Ammon's horn (tissue), 1 donor: Measurements from ENCODE around the gene CLIP3.
A peak's percentile ranks its signal among the peaks of the same experiment; 100 is the strongest.
"Not testable (repeated sequence)": the region's sequence is repeated elsewhere in the genome, so short reads cannot be mapped to it uniquely, and the experiment has no call there.

Experiments used
- DNase-seq: peaks from one replicate; pipeline ENCODE4 v3.0.0-alpha.2; 2016; ENCODE audit warnings: low spot score

CLIP3 gene, protein sequence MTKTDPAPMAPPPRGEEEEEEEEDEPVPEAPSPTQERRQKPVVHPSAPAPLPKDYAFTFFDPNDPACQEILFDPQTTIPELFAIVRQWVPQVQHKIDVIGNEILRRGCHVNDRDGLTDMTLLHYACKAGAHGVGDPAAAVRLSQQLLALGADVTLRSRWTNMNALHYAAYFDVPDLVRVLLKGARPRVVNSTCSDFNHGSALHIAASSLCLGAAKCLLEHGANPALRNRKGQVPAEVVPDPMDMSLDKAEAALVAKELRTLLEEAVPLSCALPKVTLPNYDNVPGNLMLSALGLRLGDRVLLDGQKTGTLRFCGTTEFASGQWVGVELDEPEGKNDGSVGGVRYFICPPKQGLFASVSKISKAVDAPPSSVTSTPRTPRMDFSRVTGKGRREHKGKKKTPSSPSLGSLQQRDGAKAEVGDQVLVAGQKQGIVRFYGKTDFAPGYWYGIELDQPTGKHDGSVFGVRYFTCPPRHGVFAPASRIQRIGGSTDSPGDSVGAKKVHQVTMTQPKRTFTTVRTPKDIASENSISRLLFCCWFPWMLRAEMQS

DNA sequence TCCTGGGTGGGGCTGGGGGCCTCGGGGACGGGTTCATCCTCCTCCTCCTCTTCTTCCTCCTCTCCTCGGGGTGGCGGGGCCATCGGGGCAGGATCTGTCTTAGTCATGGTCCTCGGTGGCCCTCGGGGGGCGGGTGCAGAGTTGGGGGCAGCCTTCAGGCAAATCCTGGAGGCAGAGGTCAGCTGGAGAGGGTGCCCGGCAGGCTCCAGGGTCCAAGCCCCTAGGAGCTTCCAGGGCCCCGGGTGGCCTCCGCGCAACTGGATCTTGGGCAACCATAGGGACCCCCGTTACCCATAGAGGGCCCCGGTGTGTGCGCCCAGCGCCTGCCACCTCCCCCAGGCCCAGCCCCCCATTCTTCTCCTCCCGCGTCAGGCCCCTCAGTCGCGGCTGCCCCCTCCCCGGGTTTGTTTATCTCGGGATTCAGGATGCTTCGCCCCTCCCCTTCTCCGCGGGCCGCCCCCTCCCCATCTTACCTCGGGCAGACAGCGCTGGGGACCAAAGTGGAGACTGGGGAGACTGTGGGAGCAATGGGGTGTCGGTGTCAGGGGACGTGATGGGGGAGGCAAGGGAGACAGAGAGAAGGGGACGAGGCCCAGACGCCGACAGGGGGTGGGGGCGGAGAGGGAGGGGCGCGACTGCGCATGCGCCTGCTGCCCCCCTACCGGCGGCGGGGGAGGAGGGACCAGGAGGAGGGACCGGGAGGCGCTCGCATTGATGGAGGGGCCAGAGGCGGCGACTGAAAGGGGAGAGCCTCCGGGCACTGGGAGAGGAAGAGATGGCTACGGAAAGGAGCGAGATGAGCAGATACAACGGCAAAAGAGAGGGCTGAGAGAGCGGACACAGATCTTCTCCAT is at the start of gene CLIP3:
Gene CLIP3, minus strand, starts transcription at position 623 of the 854 bp plus-strand sequence. Its CDS starts 516 bp downstream, at position 107.
- DNase-seq = peak; percentile 91

DNA sequence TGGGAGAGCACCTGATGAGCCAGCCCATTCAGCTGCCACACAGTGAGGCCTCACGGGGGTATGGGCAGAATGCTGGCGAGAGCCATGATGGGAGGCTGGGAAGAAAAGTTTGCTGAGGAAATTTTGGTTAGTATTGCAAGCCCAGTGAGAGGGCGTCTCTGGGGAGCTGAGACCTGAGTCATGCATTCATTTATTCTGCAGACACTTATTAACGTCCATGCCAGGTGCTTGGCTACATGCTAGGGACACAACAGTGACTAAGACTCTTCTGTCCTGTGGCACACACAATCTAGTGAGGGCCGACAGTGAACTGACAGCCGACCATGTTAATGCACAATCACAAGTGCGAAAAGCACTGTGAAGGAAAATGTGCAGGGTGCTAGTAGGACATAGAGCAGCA is 49.2 kb upstream of the CLIP3 start:
- DNase-seq = no peak

DNA sequence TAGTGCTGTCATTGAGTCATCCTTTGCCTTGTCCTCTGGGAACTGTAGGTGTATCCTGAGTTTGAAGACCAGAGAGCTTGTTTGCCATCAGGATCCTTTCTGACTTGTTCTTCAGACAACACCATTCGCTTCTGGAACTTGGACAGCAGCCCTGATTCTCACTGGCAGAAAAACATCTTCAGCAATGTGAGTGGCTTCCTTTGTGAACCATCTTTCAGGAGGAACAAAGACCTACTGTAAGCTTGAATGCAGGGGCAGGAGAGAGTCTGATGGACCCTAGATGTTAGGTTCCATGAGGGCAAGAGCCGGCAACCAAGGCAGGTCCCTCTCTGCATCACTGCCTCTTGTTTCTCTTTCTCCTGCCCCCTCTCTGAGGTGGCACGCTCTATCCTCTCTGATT is 48.7 kb upstream of the CLIP3 start:
- peak; percentile 93 for DNase-seq

DNA sequence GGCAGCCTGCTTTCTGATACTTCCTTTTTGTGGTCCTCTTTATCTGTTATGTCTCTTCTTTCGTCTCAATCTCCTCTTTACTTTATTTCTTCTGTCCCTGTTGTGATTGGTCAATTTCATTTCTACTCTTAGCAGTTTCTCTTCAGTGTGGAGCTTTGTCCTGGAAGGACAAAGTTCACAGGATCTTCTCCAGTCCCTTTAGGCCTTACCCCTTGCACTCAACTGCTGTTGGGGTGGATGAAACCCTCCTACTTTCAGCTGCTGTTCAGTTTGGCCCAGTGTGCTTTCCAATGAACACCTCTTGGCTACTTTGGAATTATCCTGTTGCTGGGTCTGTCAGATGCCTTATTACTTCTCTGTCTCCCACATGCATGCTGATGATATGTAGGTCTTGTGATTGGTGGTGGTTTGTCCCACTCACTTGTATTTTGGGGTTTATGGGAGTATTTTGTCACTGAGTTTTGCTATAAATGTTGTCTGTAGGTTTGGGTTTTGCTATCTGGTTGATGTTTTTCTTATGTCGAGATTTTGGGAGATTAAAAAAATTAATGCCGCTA is 46.8 kb upstream of the CLIP3 start:
- no peak for DNase-seq

DNA sequence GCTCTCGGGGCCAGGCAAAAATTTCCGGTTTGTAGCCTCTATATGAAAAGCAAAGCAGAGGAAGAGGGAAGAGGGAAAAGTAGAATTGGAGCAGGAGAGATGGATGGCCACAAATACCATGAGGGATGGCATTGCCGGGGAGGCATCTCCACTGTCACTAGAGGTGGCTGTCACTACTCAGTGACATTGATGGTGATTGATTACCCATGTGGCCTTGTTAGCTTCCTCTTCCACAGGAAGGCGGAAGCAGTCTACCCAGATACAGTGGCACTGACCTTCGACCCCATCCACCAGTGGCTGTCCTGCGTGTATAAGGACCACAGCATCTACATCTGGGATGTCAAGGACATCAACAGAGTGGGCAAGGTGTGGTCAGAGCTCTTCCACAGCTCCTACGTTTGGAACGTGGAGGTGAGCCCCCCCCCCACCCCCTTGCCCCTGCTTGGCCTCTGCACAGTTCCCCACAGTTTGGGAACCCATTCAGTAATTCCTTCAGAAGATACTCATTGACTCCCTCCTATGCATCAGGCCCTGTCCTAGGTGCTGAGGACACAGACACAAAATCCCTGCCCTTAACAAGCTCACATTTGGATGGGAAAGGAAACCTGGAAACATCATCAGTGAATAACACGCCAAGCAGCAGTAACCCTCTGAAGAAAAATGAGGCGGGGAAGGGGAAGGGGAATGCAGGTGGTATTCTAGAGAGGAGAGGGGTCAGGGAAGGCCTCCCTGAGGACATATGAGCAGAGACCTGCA is 40.6 kb upstream of the CLIP3 start:
- no peak for DNase-seq

DNA sequence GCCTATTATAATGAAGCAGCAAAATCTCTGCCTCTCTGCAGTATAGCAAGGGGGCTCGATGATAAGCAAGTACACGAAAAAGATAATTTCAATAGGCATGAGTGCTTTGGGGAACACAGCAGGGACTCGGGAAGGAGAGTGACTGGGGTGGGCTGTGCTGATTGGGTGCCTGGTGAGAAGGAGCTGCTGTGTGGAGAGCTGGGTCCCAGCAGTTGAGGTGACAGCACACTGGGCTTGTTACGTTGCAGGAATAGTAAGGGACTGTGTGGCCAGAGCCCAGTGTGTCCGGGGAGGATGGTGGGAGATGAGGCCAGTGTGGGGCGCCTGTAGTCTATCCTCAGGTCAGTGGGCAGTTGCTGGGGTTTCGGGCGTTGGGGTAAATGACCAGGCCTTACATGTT is 39.4 kb upstream of the CLIP3 start:
- DNase-seq = no peak

DNA sequence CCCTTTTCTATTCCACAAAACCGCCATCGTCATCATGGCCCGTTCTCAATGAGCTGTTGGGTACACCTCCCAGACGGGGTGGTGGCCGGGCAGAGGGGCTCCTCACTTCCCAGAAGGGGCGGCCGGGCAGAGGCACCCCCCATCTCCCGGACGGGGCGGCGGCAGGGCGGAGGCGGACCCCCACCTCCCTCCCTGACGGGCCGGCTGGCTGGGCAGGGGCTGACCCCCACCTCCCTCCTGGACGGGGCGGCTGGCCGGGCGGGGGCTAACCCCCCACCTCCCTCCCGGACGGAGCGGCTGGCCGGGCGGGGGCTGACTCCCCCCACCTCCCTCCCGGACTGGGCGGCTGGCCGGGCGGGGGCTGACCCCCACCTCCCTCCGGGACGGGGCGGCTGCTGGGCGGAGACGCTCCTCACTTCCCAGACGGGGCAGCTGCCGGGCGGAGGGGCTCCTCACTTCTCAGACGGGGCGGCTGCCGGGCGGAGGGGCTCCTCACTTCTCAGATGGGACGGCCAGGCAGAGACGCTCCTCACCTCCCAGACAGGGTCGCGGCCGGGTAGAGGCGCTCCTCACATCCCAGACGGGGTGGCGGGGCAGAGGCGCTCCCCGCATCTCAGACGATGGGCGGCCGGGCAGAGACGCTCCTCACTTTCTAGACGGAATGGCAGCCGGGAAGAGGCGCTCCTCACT is 36.3 kb upstream of the CLIP3 start:
- not testable (repeated sequence) for DNase-seq

DNA sequence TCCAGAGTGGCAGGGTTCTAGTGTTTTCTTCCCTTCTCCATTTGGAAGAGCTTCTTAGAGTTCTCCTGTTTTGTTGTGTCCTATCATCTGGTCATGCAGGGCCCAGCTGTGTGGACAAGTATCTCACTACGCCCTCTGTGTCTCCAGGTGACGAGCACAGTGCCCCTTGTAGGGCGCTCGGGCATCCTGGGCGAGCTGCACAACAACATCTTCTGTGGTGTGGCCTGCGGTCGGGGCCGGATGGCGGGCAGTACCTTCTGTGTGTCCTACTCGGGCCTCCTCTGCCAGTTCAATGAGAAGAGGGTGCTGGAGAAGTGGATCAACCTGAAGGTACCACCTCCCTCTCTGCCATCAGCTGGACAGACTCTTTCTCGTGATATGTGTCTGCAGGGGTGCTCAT is 35.0 kb upstream of the CLIP3 start:
- no peak for DNase-seq

DNA sequence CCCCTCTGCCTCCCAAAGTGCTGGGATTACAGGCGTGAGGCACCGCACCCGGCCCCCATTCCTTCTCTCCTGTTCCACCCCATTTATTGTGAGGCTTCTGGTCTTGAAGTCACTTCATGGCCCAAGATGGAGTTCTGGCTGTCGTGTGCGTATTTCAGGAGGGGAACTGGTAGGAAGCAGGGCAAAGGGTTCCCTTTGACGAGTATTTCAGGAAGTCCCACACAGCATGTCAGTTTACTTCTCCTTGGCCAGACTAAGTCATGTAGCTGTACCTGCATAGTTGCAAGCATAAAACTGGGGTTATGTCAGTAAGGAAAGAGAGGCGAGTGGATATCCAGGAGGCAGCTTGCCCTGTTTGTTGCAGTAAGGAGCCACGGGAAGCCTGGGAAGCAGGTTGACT is 32.2 kb upstream of the CLIP3 start:
- no peak for DNase-seq

DNA sequence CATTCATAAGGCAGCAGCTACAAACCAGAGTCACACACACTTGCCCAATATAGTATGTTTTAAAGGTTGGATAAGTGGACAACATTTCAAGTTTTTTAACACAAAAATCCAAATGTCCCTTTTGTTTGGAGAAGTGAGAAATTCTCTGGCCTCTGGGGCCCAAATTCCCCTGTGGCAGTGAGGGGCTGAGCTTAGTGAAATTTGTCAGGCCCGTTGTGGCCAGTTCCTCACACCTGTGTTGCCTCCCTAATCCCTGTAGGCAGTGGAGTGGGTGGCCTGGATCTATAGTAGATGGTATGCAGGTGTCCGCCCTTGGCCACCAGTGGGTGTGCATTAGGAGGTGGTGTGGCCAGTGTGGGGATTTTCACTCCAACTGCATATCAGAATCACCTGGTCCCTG is 28.7 kb upstream of the CLIP3 start:
- DNase-seq = no peak

DNA sequence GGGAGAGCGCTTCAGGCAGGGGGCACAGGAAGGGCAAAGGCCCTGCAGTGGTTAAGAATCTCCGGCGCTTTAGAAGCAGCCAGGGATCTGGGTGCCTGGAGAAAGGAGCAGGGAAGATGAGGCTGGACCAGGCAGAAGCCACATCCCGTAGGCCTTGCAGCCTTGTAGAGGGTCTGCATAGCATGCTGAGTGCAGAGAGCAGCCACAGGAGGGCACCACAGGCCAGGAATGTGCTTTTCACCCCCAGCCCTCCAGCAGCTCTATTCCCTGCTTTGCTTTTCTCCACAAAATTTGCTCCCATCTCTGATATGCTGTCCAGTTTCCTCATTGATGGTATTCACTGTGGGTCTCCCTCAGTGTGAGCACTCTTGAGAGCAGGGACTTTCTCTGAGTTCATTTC is 27.8 kb upstream of the CLIP3 start:
- peak; percentile 93 for DNase-seq

DNA sequence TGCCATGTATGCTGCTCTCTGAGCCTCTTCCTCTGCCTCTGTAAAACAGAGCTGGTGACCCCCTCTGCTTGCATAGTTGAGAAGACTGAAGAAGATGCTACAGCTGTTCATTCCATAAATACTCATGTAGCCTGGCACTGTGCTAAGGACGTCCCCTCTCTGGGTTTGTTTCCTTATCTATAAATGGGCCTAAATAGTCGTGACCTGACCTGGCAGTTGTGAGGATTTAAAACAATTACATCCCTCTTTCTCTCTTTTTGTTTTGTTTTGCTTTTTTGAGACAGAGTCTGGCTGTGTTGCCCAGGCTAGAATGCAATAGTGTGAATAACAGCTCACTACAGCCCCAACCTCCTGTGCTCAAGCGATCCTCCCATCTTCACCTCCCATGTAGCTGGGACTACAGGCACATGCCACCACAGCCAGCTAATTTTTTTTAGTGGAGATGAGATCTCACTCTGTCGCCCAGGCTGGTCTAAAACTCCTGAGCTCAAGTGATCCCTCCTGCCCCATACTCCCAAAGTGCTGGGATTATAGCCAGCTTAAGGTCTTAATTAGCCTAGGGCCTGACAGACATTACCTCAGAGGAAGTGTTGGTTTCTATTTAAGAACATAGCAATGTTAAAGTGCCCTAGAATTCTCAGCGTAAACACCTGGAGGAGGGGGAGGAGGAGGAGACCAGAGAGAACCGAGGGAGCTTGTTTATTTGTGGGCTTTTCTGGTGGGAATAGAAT is 26.7 kb upstream of the CLIP3 start:
- DNase-seq = no peak

DNA sequence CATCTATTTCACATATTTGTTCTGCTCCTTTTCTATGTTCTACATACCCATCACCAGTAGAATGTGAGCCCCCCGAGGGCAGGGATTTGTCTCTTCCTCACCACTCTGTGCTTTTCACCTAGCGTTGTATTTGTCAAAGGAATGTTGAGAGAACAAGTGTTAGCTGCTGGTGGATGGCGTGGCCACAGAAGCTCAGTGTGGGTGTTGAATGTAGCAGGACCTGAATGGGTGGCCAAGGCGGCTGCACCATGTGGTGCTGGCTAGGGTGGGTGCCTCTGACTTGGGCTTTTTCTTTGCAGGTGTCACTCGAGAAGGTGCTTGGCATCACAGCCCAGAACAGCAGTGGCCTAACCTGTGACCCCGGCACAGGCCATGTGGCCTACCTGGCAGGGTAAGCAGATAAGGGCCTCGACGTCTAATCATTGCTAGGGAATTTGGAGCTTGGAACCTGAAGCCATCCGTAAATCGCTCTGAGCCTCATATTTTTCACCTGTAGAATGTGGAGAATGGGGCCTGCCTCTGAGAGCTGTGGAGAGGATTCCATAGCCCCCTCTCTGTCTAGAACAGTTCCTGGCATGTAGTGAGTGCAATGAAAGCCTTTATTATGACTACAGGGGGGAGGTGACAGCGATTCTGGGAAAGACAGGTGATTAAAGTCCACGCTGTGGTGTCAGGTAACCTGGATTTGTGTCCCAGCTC is 26.0 kb upstream of the CLIP3 start:
- no peak for DNase-seq

DNA sequence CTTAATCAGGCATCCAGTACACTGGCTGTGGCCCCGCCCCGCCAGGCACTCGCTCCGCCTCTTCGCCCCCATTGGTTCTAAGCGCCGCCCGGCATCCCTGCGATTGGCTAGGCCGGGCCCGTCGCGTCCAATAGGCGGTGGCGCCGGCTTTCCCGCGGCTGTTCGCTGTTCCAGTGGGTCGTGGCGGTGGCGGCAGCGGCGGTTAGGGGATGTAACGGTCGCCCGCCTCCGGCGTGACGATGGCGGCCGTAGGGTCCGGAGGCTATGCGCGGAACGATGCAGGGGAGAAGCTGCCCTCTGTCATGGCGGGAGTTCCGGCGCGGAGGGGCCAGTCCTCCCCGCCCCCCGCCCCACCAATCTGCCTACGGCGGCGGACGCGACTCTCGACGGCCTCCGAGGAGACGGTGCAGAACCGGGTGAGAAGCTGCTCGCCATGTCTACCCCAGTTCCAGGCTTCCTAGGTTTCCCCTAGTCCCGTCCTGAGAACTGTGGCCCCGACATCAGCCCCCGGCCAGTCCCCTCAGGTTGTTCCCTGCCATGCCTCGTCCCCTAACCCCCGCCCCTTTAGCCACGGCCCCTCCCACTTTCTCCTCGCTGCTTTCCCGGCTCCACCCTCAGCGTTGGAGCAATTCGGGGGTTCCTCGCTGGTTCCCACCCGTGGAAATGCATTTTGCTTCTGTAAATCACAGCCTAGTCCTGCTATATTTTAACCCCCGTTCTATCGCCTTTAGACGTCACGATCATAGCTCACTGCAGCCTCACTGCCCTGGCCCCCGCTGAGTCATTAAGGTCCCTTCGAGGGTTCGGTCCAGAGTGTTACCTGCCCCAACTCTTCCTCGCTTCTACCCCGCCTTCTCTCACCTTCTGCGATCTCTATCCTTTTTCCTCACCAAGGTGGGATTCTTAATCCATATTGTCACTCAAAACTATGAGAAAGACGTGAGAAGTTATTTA is 22.3 kb upstream of the CLIP3 start, which contains the start of gene WDR62:
Gene WDR62, plus strand, starts transcription at position 165 of the 954 bp plus-strand sequence. Its CDS starts 75 bp downstream, at position 240.
- peak; percentile 95 for DNase-seq

DNA sequence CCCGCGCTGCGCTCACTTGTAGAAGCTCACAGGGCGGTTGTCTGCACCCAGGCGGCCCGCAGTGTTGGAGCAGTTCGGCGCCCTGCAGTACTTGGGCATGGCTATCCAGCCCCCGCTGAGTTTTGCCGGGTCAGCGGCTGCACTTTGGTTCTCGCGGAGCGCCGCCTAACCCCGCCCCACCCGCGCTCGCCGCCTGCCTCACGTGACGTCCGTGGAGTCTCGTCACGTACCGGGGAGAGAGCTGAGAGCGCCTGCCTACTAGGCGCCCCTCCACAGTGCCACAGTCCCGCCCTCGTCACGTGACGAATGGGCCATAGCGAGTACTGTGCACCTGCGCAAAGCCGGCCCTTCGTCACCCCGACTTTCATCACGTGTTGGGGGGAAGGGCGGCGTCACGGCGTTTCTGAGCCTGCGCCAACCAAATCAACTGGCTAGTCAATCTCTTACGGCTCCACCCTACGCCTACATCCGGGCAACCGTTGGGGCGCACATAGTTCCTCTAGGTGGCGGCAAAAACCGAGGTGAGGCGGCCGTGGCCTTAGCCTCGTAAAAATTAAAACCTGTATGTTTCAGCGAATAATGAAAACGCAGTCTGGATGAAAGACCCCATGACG is 21.6 kb upstream of the CLIP3 start, which contains the start of gene THAP8:
Gene THAP8, minus strand, starts transcription at position 167 of the 614 bp plus-strand sequence. Its CDS starts 68 bp downstream, at position 99.
- DNase-seq = peak; percentile 99

DNA sequence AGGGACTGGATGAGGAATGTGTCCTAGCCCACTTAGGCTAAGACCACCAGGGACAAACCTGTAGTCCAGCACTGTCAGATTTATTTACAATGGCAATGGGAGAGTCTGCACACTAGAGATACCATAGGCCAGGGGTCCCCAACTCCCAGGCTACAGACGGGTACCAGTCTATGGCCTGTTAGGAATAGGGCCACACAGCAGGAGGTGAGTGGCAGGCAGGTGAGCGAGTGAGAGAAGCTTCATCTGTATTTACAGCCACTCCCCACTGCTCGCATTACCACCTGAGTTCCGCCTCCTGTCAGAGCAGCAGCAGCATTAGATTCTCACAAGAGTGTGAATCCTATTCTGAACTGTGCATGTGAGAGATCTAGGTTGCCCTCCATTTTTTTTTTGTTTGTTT is 19.0 kb upstream of the CLIP3 start:
- no peak for DNase-seq

DNA sequence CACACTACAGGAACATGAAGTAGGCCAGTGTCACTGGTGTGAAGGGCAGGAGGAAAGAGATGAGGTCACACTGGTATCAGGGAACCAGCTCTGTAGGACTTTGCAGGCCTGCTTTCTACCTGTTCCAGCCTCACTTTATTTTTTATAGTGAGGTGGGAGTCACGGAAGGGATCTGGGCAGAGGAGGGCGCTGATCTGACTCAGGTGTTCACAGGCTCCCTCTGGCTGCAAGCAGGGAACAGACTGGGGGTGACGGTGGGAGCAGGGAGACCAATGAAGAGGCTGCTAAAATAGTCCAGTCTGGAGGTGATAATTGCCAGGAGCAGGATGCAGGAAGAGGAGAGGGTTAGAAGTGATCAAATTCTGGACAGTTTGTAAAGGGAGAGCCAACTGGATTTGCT is 18.6 kb upstream of the CLIP3 start:
- no peak for DNase-seq
